HepG2 (cell line): ENCODE results near the gene IVL.

Source experiments
- GABPA ChIP-seq, 2 experiments: IDR thresholded peaks; 2 replicates each; pipeline ENCODE4 v1.6.1; 2011 to 2016; ENCODE audit warnings: low read depth in 2 of 2, low read length in 1 of 2, missing biosample characterization in 1 of 2, missing genetic modification characterization in 1 of 2
- JUND ChIP-seq: sonication (generic); formaldehyde crosslinking; IDR thresholded peaks from 2 replicates; pipeline ENCODE4 v1.8.0; 2022; ENCODE audit warnings: mild to moderate bottlenecking, missing genetic modification reagents
- ZSCAN29 ChIP-seq: sonication (generic); formaldehyde crosslinking; conservative IDR thresholded peaks from 2 replicates; pipeline ENCODE4 v1.4.0; 2020; ENCODE audit warnings: mild to moderate bottlenecking, missing genetic modification reagents
- ZZZ3 ChIP-seq: sonication (generic); formaldehyde crosslinking; IDR thresholded peaks from 2 replicates; pipeline ENCODE4 v1.4.0; 2020; ENCODE audit warnings: missing genetic modification reagents, mild to moderate bottlenecking, borderline replicate concordance

DNA sequence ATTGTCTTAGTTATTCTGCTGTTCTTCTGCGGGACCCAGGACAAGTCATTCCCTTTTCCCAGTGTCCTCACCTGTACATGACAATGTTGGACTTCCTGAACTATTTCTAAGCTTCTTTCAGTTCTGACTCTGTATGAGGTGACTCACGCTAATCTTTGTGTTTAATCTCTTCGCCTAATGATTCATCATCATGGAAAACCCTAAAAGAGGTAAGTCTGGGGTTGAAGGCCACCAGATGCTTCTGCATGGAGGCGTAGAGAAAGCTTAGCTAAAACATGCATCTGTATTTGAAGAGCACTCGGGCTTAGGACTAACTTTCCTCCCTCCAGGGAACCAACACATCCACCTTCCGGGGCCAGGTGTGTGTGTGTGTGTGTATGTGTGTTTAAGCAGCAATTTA, 46.1 kb downstream of the IVL start:
- TF ChIP-seq ZSCAN29 (CRISPR knock-in tag) (no peak), JUND (CRISPR knock-in tag) (no peak), GABPA (IDR thresholded peaks at IDR 0.05; ENCODE audit: low read depth, low read length) (no peak), GABPA (CRISPR knock-in tag; IDR thresholded peaks at IDR 0.05; ENCODE audit: low read depth) (no peak), ZZZ3 (CRISPR knock-in tag) (no peak)
